C4-2B (cell line): Measurements from ENCODE around the gene PRKCI.

Experiments
- CTCF ChIP-seq: fragments of 450-650 bp; conservative IDR thresholded peaks from 2 replicates; pipeline ENCODE4 v1.5.1; 2017; ENCODE audit warnings: mild to moderate bottlenecking
- ZFX ChIP-seq: fragments of 450-650 bp; IDR thresholded peaks from 2 replicates; pipeline ENCODE4 v1.6.1; 2017

GRCh38 chr3:170353485-170353884 lies 131.3 kb downstream of the PRKCI start:
- no peak for TF ChIP-seq CTCF
- no peak for TF ChIP-seq ZFX
